Right forelimb (tissue), 1 donor: ENCODE results near the gene SCGN.

Source experiments
- DNase-seq: peaks from one replicate; pipeline ENCODE4 v3.0.0-alpha.2; 2018

The SCGN gene, protein sequence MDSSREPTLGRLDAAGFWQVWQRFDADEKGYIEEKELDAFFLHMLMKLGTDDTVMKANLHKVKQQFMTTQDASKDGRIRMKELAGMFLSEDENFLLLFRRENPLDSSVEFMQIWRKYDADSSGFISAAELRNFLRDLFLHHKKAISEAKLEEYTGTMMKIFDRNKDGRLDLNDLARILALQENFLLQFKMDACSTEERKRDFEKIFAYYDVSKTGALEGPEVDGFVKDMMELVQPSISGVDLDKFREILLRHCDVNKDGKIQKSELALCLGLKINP

GRCh38 chr6:25652007-25652515 lies at the start of gene SCGN:
Gene SCGN (plus strand): TSS chr6:25652215. CDS start chr6:25652404, 189 bp downstream.
- DNase-seq: peak; percentile 85

GRCh38 chr6:25602674-25602982 lies 49.4 kb upstream of the SCGN start:
- no peak for DNase-seq

GRCh38 chr6:25603251-25603650 lies 48.8 kb upstream of the SCGN start:
- DNase-seq: no peak

- no peak for DNase-seq
Observed at GRCh38 chr6:25606151-25606550, 45.9 kb upstream of the SCGN start.

DNA sequence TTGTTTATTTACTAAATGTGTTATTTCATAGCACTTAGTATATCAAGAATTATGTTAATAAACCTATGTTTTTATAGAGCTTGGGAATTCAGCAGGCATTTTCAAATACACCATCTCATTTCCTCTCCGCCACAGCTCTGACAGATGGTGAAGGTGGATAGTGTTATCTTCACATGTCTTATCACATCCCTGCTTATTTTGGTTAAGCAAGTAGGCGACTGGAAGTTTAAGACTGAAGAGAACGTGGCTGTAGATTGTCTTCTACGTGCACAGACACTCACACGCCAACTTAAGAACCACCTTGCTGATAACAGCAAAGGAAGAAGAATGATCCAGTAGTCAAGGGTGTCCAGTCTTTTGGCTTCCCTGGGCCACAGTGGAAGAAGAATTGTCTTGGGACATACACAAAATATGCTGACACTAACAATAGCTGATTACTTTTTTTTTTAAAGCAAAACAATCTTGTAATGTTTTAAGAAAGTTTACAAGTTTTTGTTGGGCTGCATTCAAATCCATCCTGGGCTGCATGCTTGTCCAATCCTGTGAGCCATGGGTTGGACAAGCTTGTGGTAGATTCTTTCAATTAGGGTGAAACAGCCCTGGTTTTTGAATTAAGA lies 43.3 kb upstream of the SCGN start:
- DNase-seq: no peak

GRCh38 chr6:25612666-25613065 lies 39.3 kb upstream of the SCGN start:
- no peak for DNase-seq

DNA sequence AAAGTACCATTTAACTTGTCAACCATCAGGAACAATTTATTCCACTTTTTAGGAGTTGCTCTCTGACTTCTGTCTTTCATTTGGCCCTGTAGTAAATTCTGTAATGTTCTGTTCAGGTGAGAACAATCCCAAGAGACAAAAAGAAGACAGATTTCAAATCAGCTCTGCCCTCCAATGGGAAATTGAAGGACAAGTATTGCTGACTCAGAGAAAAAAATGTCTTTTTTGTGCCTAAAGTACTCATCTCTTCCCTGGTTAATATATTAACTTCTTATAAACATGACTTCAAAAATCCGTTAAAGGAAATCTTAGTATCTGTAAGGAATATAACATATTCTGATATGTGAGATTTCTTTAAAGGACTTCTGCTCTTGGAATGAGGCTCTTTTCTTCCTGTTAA lies 38.6 kb upstream of the SCGN start:
- no peak for DNase-seq

- DNase-seq: no peak
Observed at GRCh38 chr6:25614052-25614451, 38.0 kb upstream of the SCGN start.

- no peak for DNase-seq
Observed at GRCh38 chr6:25615471-25615870, 36.5 kb upstream of the SCGN start.

GRCh38 chr6:25617997-25618396 lies 34.0 kb upstream of the SCGN start:
- no peak for DNase-seq

- no peak for DNase-seq
Observed at GRCh38 chr6:25619217-25619616, 32.8 kb upstream of the SCGN start.

DNA sequence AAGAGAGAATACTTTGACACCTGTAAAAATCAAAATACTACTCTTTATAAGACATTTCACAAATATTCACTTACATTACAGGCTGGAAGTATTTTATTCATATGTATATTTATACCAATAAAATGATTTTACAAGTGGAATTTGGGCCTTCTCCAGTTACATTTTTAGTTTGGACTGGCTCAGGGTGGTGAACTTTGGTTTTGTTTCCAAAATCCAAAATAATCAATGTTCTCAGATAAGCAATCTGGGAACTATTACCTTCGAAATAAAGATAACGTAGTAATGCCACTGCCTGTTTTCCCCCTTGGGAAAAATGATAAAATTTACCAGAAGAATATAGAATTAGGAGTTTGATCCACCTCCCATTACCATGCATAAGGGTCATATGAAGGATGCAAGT lies 31.6 kb upstream of the SCGN start:
- DNase-seq: no peak

DNA sequence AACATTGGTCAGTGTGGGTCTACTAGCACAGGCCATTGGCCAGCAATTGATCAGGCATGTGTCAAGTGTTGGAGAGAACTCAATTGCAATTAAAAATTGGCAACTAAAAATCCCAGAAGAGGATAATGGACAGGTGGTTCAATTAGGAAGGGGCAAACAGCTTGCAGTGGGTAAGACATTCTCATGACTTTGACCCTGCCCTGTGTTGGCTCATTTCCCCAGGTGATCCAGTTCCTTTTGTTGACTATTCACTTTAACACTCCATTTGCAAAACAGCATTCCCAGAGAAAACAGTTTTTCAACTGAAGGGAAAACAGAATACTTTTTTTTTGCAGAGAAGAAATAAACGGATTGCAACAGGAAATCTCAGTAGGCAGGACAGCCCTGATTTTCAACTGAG lies 28.9 kb upstream of the SCGN start:
- no peak for DNase-seq

GRCh38 chr6:25623879-25624278 lies 28.1 kb upstream of the SCGN start:
- no peak for DNase-seq

DNA sequence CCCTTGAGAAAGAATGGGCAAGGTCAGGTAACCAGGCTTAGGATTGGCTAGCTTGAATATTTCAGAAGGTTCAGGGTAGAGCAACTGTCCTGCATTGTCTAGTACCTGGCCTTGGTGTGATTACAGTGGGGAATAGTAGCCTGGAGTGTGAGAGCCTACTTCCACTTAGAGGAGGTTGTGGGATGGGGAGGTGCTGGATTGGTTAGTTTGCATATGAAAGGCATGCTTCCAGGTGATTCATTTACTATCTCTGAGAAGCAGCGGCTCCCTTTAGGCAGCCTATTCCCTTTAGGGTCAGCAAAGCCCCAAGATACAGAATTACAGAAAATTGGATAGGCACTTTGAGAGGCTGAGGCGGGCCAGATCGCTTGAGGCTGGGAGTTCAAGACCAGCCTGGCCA lies 25.0 kb upstream of the SCGN start:
- DNase-seq: no peak

- DNase-seq: no peak
Observed at GRCh38 chr6:25628471-25629197, 23.4 kb upstream of the SCGN start.

- no peak for DNase-seq
Observed at GRCh38 chr6:25629198-25629576, 22.8 kb upstream of the SCGN start.

DNA sequence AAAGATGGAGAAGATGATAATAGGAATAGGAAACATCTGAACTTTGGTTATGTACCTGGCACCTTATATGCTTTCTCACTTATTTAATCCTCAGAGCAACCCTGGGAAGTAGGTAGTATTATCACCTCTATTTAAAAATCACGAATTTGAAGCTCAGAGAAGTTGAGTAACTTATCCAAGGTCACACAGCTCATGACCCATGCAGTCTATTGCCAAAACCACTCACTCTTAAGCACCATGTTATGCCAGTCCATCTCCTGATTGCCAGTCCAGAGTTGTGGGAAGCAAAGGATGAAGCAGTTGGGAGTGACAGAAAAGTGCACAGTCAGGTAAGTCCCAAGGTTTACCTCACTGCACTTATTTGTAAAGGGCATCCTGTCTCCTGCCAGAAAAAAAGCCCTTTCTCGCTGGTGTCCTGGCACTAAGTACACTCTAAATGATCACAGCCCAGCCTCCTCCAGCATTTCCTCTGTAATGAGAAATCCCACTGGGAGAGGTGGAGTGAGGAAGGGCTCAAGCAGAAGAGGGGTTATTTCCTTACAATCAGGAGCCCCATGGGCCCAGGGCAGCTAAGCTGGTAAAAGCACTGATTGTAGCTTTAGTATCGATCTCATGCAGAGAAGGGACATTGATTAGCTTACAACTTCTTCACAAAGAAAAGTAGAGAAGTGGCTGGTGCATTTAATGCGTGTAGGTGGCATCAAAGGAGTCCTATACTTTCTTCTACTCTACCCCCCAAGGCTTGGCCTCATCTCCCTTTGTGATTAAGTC lies 21.3 kb upstream of the SCGN start:
- DNase-seq: no peak

- DNase-seq: no peak
Observed at GRCh38 chr6:25635886-25636317, 16.1 kb upstream of the SCGN start.

GRCh38 chr6:25637211-25637610 lies 14.8 kb upstream of the SCGN start:
- DNase-seq: no peak

DNA sequence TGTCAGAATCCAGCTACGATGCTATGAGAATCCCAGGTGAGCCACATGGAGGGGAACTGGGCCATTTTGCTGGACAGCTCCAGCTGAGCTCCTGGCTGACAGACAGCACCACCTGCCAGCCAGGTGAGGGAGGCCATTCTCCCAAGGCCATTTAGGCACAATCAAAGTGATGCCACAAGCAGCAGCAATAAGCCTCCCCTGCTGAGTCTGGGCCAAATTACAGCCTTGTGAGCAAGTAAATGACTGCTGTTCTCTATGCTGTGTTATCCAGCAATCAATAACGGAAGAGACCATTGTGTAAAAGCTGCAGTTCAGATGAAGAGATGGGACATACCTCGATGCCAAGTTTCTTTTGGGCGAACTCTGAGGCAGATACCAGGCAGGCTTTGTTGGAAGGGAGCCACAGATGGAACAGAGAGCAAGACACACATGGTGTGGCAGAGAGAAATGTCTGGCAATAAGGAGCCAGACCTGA lies 14.0 kb upstream of the SCGN start:
- DNase-seq: no peak

DNA sequence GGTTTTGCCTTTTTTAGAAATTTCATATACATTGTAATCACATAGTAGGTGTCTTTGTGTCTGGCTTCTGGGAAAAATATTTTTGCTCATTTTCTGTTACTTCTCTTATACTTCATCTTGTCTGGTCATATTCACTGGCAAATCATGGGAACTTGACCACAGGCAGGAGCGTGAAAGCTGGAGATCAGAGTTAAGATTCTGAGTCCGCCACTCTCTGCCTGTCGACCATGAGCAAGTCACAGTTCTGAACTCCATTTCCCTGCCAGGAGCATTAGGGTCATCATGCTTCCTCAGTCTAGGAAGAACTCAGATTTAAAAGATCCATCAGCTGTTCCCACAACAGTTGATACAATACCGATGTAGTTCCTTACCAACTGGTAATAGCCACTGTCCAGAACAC lies 12.4 kb upstream of the SCGN start:
- no peak for DNase-seq

- no peak for DNase-seq
Observed at GRCh38 chr6:25640446-25640845, 11.6 kb upstream of the SCGN start.
